Skeletal muscle cell (primary cell): ENCODE results near the gene GPR35.

Source experiments
- DNase-seq: peaks from one replicate; pipeline ENCODE4 v3.0.0-alpha.2; 2010; ENCODE audit warnings: low read depth
- H3K4me3 ChIP-seq: 2 replicates; pipeline ENCODE4 v1.5.1; 2011; ENCODE audit warnings: low read depth, mild to moderate bottlenecking, control low read depth, low read length, moderate library complexity

The GPR35 gene

GRCh38 chr2:240624950-240625621 is at the start of gene GPR35:
GPR35 (plus strand) TSS chr2:240625480; CDS start chr2:240629953, 4,473 bp downstream.
- peak; percentile 34 for DNase-seq
- H3K4me3 ChIP-seq: no peak within 1 kb of the TSS

- no peak for DNase-seq
Observed at GRCh38 chr2:240576036-240576435, 49.2 kb upstream of the GPR35 start.

GRCh38 chr2:240576436-240577205 is 48.7 kb upstream of the GPR35 start:
- H3K4me3 ChIP-seq: no peak overlapping the region
- DNase-seq: no peak

More at GRCh38 chr2:240576036-240576435, 49.2 kb upstream of the GPR35 start:
- no peak overlapping the region for H3K4me3 ChIP-seq

GRCh38 chr2:240577281-240578109 is 47.8 kb upstream of the GPR35 start:
- H3K4me3 ChIP-seq: no peak overlapping the region
- no peak for DNase-seq

- no peak overlapping the region for H3K4me3 ChIP-seq
- DNase-seq: no peak
Observed at GRCh38 chr2:240578110-240578450, 47.2 kb upstream of the GPR35 start.

- DNase-seq: no peak
Observed at GRCh38 chr2:240578488-240578887, 46.8 kb upstream of the GPR35 start.

GRCh38 chr2:240579071-240579762 is 46.1 kb upstream of the GPR35 start:
- no peak for DNase-seq
- H3K4me3 ChIP-seq: no peak overlapping the region

More at GRCh38 chr2:240578488-240578887, 46.8 kb upstream of the GPR35 start:
- H3K4me3 ChIP-seq: no peak overlapping the region

GRCh38 chr2:240579771-240580614 is 45.3 kb upstream of the GPR35 start:
- H3K4me3 ChIP-seq: no peak overlapping the region
- DNase-seq: peak; percentile 44

- no peak overlapping the region for H3K4me3 ChIP-seq
Observed at GRCh38 chr2:240581811-240582210, 43.5 kb upstream of the GPR35 start.

GRCh38 chr2:240582781-240583180 is 42.5 kb upstream of the GPR35 start:
- no peak for DNase-seq
- no peak overlapping the region for H3K4me3 ChIP-seq

More at GRCh38 chr2:240581811-240582210, 43.5 kb upstream of the GPR35 start:
- no peak for DNase-seq

GRCh38 chr2:240583774-240584173 is 41.5 kb upstream of the GPR35 start:
- no peak overlapping the region for H3K4me3 ChIP-seq

GRCh38 chr2:240584486-240585031 is 40.7 kb upstream of the GPR35 start:
- no peak for DNase-seq

More at GRCh38 chr2:240583774-240584173, 41.5 kb upstream of the GPR35 start:
- no peak for DNase-seq

GRCh38 chr2:240585101-240585500 is 40.2 kb upstream of the GPR35 start:
- peak overlapping the region; percentile 100 for H3K4me3 ChIP-seq
- DNase-seq: no peak

More at GRCh38 chr2:240584486-240585031, 40.7 kb upstream of the GPR35 start:
- no peak overlapping the region for H3K4me3 ChIP-seq

- H3K4me3 ChIP-seq: peak overlapping the region; percentile 100
- DNase-seq: no peak
Observed at GRCh38 chr2:240585681-240586197, 39.5 kb upstream of the GPR35 start.

- peak; percentile 83 for DNase-seq
- H3K4me3 ChIP-seq: peak within 1 kb of the TSS; percentile 100
Observed at GRCh38 chr2:240586198-240586918, 38.9 kb upstream of the GPR35 start, which contains the start of gene CAPN10. CAPN10 (plus strand) TSS chr2:240586734; CDS start chr2:240586912, 178 bp downstream.

GRCh38 chr2:240586919-240587800 is 38.1 kb upstream of the GPR35 start:
- H3K4me3 ChIP-seq: peak overlapping the region; percentile 100
- DNase-seq: no peak
